OCI-LY1 (cell line): ENCODE results near the gene ALG8.

Experiments used
- H2AFZ ChIP-seq: fragments of 200-600 bp; sonication (generic), shearing (Covaris generic); 2 replicates; pipeline ENCODE4 v1.6.0; 2014; ENCODE audit warnings: antibody characterized with exemption, mild to moderate bottlenecking, low read length
- H3F3A ChIP-seq: fragments of 200-600 bp; sonication (generic), shearing (Covaris generic); 2 replicates; pipeline ENCODE4 v1.6.0; 2014; ENCODE audit warnings: mild to moderate bottlenecking, antibody characterized with exemption, low read length, moderate library complexity; ENCODE audit not compliant: insufficient read depth
- H3K27ac ChIP-seq: fragments of 200-600 bp; sonication (generic); 2 replicates; pipeline ENCODE4 v1.5.1; 2014; ENCODE audit warnings: low read length, mixed run types, mild to moderate bottlenecking, low read depth; ENCODE audit not compliant: poor library complexity, severe bottlenecking
- H3K27me3 ChIP-seq: fragments of 200-600 bp; sonication (generic); 2 replicates; pipeline ENCODE4 v1.6.0; 2014; ENCODE audit warnings: antibody characterized with exemption, mild to moderate bottlenecking, low read length, moderate library complexity; ENCODE audit not compliant: insufficient read depth
- H3K36me3 ChIP-seq: fragments of 200-600 bp; sonication (generic); 2 replicates; pipeline ENCODE4 v1.6.1; 2014; ENCODE audit warnings: mild to moderate bottlenecking, antibody characterized with exemption, low read length, moderate library complexity, mixed read lengths; ENCODE audit not compliant: insufficient read depth
- H3K4me1 ChIP-seq: fragments of 200-600 bp; sonication (generic); 2 replicates; pipeline ENCODE4 v1.5.1; 2014; ENCODE audit warnings: mild to moderate bottlenecking, low read length, moderate library complexity; ENCODE audit not compliant: insufficient read depth, severe bottlenecking
- H3K4me2 ChIP-seq: fragments of 200-600 bp; sonication (generic), shearing (Covaris generic); 2 replicates; pipeline ENCODE4 v1.6.1; 2014; ENCODE audit warnings: low read length
- H3K4me3 ChIP-seq: fragments of 200-600 bp; sonication (generic); 2 replicates; pipeline ENCODE4 v1.5.1; 2014; ENCODE audit warnings: low read length, low read depth, mild to moderate bottlenecking, mixed read lengths; ENCODE audit not compliant: poor library complexity, severe bottlenecking
- H3K79me2 ChIP-seq: fragments of 200-600 bp; shearing (Covaris generic); 2 replicates; pipeline ENCODE4 v1.6.1; 2016; ENCODE audit warnings: mixed run types, low read length, mixed read lengths; ENCODE audit not compliant: insufficient read depth
- H3K9ac ChIP-seq: fragments of 200-600 bp; sonication (generic), shearing (Covaris generic); 2 replicates; pipeline ENCODE4 v1.6.1; 2014; ENCODE audit warnings: mild to moderate bottlenecking, low read length, mixed read lengths
- H3K9me2 ChIP-seq: fragments of 200-600 bp; sonication (generic), shearing (Covaris generic); 2 replicates; pipeline ENCODE4 v1.6.1; 2014; ENCODE audit warnings: low read depth, mild to moderate bottlenecking, low read length, mixed read lengths
- H3K9me3 ChIP-seq: fragments of 200-600 bp; shearing (Covaris generic); 2 replicates; pipeline ENCODE4 v1.6.1; 2014; ENCODE audit warnings: low read length, mixed read lengths
- H4K20me1 ChIP-seq: fragments of 200-600 bp; sonication (generic), shearing (Covaris generic); 2 replicates; pipeline ENCODE4 v1.6.0; 2016; ENCODE audit warnings: mild to moderate bottlenecking, low read length; ENCODE audit not compliant: insufficient read depth
- EZH2 ChIP-seq: fragments of 200-600 bp; sonication (generic), shearing (Covaris generic); IDR thresholded peaks from 2 replicates; pipeline ENCODE4 v1.8.0; 2017; ENCODE audit warnings: borderline replicate concordance, mixed run types, mild to moderate bottlenecking, antibody characterized with exemption, low read length, moderate library complexity, mixed read lengths
- TF ChIP-seq, protein P1 (sequence below): fragments of 200-600 bp; sonication (generic), shearing (Covaris generic); IDR thresholded peaks from 2 replicates; pipeline ENCODE4 v1.5.1; 2017; ENCODE audit warnings: mild to moderate bottlenecking, antibody characterized with exemption, low read length, moderate library complexity, mixed read lengths

ALG8 gene

DNA sequence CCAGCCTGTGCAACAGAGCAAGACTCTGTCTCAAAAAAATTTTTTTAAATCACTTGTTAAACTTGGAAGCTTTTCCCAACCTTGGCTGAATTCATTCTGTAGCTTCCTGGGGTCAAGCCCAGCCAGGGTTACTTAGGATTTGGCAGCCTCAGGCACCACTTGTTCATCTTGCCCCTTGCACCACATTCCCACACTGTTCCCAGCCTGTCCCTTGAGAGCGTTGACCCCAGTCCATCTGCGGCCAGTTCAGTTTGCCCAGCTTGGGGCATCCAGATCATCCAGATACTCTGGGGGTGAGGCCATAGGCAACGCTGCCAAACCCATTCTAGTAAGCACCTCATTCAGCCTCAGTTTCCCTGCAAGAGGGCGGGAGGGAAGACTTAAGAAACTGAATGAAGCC, 84.5 kb downstream of the ALG8 start:
- H3K4me3 ChIP-seq, result no peak overlapping the region
- H4K20me1 ChIP-seq, result no peaks in the 10 kb centered on the region
- H3K4me1 ChIP-seq, result no peaks in the 10 kb centered on the region
- no peaks in the 10 kb centered on the region for H3K9me3 ChIP-seq
- H3K27me3 ChIP-seq, result no peaks in the 10 kb centered on the region
- H3K4me2 ChIP-seq, result no peak overlapping the region
- TF ChIP-seq, protein P1, sequence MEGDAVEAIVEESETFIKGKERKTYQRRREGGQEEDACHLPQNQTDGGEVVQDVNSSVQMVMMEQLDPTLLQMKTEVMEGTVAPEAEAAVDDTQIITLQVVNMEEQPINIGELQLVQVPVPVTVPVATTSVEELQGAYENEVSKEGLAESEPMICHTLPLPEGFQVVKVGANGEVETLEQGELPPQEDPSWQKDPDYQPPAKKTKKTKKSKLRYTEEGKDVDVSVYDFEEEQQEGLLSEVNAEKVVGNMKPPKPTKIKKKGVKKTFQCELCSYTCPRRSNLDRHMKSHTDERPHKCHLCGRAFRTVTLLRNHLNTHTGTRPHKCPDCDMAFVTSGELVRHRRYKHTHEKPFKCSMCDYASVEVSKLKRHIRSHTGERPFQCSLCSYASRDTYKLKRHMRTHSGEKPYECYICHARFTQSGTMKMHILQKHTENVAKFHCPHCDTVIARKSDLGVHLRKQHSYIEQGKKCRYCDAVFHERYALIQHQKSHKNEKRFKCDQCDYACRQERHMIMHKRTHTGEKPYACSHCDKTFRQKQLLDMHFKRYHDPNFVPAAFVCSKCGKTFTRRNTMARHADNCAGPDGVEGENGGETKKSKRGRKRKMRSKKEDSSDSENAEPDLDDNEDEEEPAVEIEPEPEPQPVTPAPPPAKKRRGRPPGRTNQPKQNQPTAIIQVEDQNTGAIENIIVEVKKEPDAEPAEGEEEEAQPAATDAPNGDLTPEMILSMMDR, result no peak
- no peak for TF ChIP-seq EZH2
- H3K36me3 ChIP-seq, result no peaks in the 10 kb centered on the region
- no peaks in the 10 kb centered on the region for H3K79me2 ChIP-seq
- no peak overlapping the region for H3K9ac ChIP-seq
- H2AFZ ChIP-seq, result no peak overlapping the region
- no peaks in the 10 kb centered on the region for H3F3A ChIP-seq
- no peaks in the 10 kb centered on the region for H3K9me2 ChIP-seq
- no peak overlapping the region for H3K27ac ChIP-seq

DNA sequence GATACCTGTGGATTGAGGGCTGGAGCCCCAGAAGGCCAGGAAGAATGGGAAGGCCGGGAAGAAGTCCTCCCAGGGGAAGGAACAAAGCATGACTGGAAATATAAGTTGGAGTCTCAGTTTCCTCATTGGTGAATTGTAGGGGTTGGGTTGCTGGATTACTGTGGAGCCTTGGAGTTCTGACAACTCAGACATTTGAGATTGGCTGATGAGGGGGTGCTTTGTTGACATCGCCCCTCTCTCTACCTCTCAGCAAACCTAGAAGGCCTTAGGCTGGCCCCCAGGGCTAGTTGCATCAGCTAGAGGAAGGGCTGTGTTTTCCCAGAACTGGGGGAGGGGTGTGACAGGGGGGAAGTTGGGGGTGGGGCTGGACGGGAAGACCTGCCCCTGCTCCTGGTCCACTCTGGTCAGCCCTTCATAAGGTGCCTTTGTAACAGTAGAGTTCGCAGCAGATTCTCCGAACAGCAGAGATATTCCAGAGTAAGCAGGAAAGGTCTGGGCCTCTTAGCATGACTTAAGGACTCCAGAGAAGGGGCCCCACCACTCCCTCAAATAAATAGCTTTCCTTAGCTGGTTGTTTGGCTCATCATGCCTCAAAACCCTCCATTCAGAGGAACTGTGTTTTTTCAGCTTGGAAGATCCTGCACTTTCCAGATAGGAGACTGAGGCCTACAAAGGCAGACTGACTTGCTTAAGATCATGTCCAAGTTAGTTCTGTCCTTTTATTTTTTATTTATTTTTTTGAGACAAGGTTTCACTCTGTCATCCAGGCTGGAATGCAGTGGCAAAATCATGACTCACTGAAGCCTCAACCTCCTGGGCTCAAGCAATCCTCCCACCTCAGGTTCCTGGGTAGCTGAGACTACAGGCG, 88.2 kb downstream of the ALG8 start:
- H3K4me3 ChIP-seq, result no peak overlapping the region
- H4K20me1 ChIP-seq, result no peaks in the 10 kb centered on the region
- H3K9me2 ChIP-seq, result no peaks in the 10 kb centered on the region
- no peaks in the 10 kb centered on the region for H3K27me3 ChIP-seq
- no peaks in the 10 kb centered on the region for H3K9me3 ChIP-seq
- H3K79me2 ChIP-seq, result no peaks in the 10 kb centered on the region
- no peak overlapping the region for H3K4me2 ChIP-seq
- H2AFZ ChIP-seq, result no peak overlapping the region
- no peaks in the 10 kb centered on the region for H3K36me3 ChIP-seq
- H3K4me1 ChIP-seq, result no peaks in the 10 kb centered on the region
- H3K27ac ChIP-seq, result no peak overlapping the region
- TF ChIP-seq, protein P1, result no peak
- no peak for TF ChIP-seq EZH2
- no peak overlapping the region for H3K9ac ChIP-seq
- H3F3A ChIP-seq, result no peaks in the 10 kb centered on the region
